ENCODE measurements around the gene CHCHD6. TPM values are rescaled to one million over a fixed set of nuclear protein-coding genes. Genes with fewer than 3 reads are reported as not detected.

Gene CHCHD6
- total RNA-seq, 4 donors from 2014 or later = 7.5 to 21.9 (median 16.3) TPM

GRCh38 chr3:126993436-126993835 lies 289.4 kb downstream of the CHCHD6 start:
- Histone ChIP-seq H3K4me3 (no peak overlapping the region), H3K9me3 (no peaks in the 10 kb centered on the region), H3K36me3 (peaks cover 0 to 58% (median 0%) of the 10 kb centered on the region in 3 donors), H3K27me3 (no peaks in the 10 kb centered on the region), H3K27ac (no peak overlapping the region), H3K4me1 (peaks cover 20 to 64% (median 20%) of the 10 kb centered on the region in 3 donors)
- TF ChIP-seq POLR2A (IDR thresholded peaks at IDR 0.05) (no peak), CTCF (IDR thresholded peaks at IDR 0.05) (no peak)
- intact Hi-C loops (cut with DNase I) = no loop called here
- no peak for DNase-seq
- WGBS, 2 donors = 100% methylated on average over 1 of the region's 9 CpGs; no CpG with 5 or more reads in 1 of the 2 donors

GRCh38 chr3:126994661-126995245 lies 290.7 kb downstream of the CHCHD6 start:
- DNase-seq = no peak
- H3K4me1 ChIP-seq = peaks cover 20 to 77% (median 31%) of the 10 kb centered on the region in 3 donors
- H3K36me3 ChIP-seq = peaks cover 0 to 45% (median 0%) of the 10 kb centered on the region in 3 donors
- H3K4me3 ChIP-seq = no peak overlapping the region
- intact Hi-C loops (cut with DNase I) = no loop called here
- 44% methylated on average over 4 of the region's 10 CpGs; no CpG with 5 or more reads in 1 of the 2 donors for WGBS, 2 donors
- no peaks in the 10 kb centered on the region for H3K27me3 ChIP-seq
- TF ChIP-seq POLR2A (IDR thresholded peaks at IDR 0.05) (no peak), CTCF (IDR thresholded peaks at IDR 0.05) (no peak)
- H3K9me3 ChIP-seq = no peaks in the 10 kb centered on the region
- peak overlapping the region; percentile 31 to 66 (median 52) for H3K27ac ChIP-seq

- Histone ChIP-seq H3K4me1 (peaks cover 20 to 80% (median 31%) of the 10 kb centered on the region in 3 donors), H3K9me3 (no peaks in the 10 kb centered on the region), H3K27ac (peak overlapping the region; percentile 31 to 66 (median 52)), H3K27me3 (no peaks in the 10 kb centered on the region), H3K4me3 (no peak overlapping the region), H3K36me3 (peaks cover 0 to 40% (median 0%) of the 10 kb centered on the region in 3 donors)
- TF ChIP-seq POLR2A (IDR thresholded peaks at IDR 0.05) (no peak), CTCF (IDR thresholded peaks at IDR 0.05) (no peak)
- WGBS, 2 donors = 47 to 52% methylated on average over 4 to 5 of the region's 12 CpGs
- DNase-seq = no peak
- intact Hi-C loops (cut with DNase I) = no loop called here
These were observed 291.3 kb downstream of the CHCHD6 start for GRCh38 chr3:126995254-126995780.

- 80 to 100% methylated on average over 1 of the region's 11 CpGs for WGBS, 2 donors
- Histone ChIP-seq H3K4me3 (no peak overlapping the region), H3K27ac (no peak overlapping the region), H3K9me3 (no peaks in the 10 kb centered on the region), H3K27me3 (no peaks in the 10 kb centered on the region), H3K36me3 (peaks cover 0 to 32% (median 0%) of the 10 kb centered on the region in 3 donors), H3K4me1 (peaks cover 20 to 82% (median 31%) of the 10 kb centered on the region in 3 donors)
- DNase-seq = no peak
- no peak for TF ChIP-seq POLR2A (IDR thresholded peaks at IDR 0.05)
- TF ChIP-seq CTCF (IDR thresholded peaks at IDR 0.05) = no peak
- intact Hi-C loops (cut with DNase I) = no loop called here
These were observed 292.0 kb downstream of the CHCHD6 start for GRCh38 chr3:126995926-126996512.

GRCh38 chr3:126996905-126997304 lies 292.9 kb downstream of the CHCHD6 start:
- no peaks in the 10 kb centered on the region for H3K27me3 ChIP-seq
- H3K4me3 ChIP-seq = no peak overlapping the region
- no peak for TF ChIP-seq POLR2A (IDR thresholded peaks at IDR 0.05)
- no peak for TF ChIP-seq CTCF (IDR thresholded peaks at IDR 0.05)
- DNase-seq = no peak
- WGBS, 2 donors = 80 to 93% methylated on average over 3 to 4 of the region's 7 CpGs
- intact Hi-C loops (cut with DNase I) = no loop called here
- H3K36me3 ChIP-seq = peaks cover 0 to 24% (median 0%) of the 10 kb centered on the region in 3 donors
- no peak overlapping the region for H3K27ac ChIP-seq
- H3K4me1 ChIP-seq = peaks cover 20 to 82% (median 38%) of the 10 kb centered on the region in 3 donors
- H3K9me3 ChIP-seq = no peaks in the 10 kb centered on the region
